ENCODE data around the gene PMAIP1.

The PMAIP1 gene

DNA sequence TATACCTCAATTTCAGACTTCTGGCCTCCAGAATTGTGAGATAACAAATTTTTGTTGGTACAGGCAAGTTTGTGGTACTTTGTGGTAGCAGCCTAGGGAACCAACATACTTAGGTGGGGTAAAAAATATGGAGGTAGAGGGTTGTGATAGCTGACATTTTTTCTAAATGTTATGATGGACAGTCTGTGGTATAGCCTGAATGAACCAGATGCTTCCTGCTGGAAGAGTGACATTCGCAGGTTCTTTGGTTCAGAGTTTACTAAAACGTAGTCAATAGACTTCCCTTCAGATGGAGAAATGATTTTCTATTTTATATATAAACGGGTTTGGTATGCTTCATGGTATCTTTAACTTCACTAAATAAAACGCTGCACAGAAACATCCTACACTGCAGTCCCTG is 42.8 kb downstream of the PMAIP1 start:
- intact Hi-C loops (cut with DNase I; ENCODE audit: low total_unique reads): no loop called here
- Histone ChIP-seq H3K36me3 (no peaks in the 10 kb centered on the region), H3K27ac (no peak overlapping the region), H3K27me3 (no peaks in the 10 kb centered on the region), H3K4me3 (no peak overlapping the region), H3K4me1 (no peaks in the 10 kb centered on the region), H3K9me3 (no peaks in the 10 kb centered on the region)
- TF ChIP-seq, protein P1, sequence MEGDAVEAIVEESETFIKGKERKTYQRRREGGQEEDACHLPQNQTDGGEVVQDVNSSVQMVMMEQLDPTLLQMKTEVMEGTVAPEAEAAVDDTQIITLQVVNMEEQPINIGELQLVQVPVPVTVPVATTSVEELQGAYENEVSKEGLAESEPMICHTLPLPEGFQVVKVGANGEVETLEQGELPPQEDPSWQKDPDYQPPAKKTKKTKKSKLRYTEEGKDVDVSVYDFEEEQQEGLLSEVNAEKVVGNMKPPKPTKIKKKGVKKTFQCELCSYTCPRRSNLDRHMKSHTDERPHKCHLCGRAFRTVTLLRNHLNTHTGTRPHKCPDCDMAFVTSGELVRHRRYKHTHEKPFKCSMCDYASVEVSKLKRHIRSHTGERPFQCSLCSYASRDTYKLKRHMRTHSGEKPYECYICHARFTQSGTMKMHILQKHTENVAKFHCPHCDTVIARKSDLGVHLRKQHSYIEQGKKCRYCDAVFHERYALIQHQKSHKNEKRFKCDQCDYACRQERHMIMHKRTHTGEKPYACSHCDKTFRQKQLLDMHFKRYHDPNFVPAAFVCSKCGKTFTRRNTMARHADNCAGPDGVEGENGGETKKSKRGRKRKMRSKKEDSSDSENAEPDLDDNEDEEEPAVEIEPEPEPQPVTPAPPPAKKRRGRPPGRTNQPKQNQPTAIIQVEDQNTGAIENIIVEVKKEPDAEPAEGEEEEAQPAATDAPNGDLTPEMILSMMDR (IDR thresholded peaks at IDR 0.05): no peak
- DNase-seq: no peak

DNA sequence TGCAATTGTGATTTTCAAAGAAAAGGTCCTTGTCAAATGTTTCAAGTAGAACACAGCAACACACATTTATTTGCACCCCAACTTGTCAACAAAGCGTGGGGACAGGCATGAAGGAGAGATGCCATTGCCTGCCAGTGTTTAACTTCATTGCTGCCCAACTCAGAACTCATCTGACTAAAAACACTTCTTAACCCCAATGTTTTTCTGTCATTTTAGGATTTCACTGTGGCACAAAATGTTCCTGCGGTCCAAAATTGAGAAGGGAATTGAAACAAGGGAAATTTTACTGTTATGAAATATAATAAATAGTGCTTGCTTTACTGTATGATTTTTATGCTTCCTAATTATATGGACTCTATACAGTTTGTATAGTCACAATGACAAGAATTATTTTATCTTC is 45.7 kb downstream of the PMAIP1 start:
- no peaks in the 10 kb centered on the region for H3K9me3 ChIP-seq
- no peaks in the 10 kb centered on the region for H3K27me3 ChIP-seq
- H3K27ac ChIP-seq: no peak overlapping the region
- no peaks in the 10 kb centered on the region for H3K4me1 ChIP-seq
- intact Hi-C loops (cut with DNase I; ENCODE audit: low total_unique reads): no loop called here
- H3K4me3 ChIP-seq: no peak overlapping the region
- no peaks in the 10 kb centered on the region for H3K36me3 ChIP-seq
- DNase-seq: no peak
- TF ChIP-seq, protein P1 (IDR thresholded peaks at IDR 0.05): no peak

- H3K27me3 ChIP-seq: peaks cover 0 to 3% of the 10 kb centered on the region in 2 donors
- H3K9me3 ChIP-seq: no peaks in the 10 kb centered on the region
- no peak overlapping the region for H3K4me3 ChIP-seq
- H3K27ac ChIP-seq: no peak overlapping the region
- TF ChIP-seq, protein P1 (IDR thresholded peaks at IDR 0.05): no peak
- H3K4me1 ChIP-seq: no peaks in the 10 kb centered on the region
- intact Hi-C loops (cut with DNase I; ENCODE audit: low total_unique reads): no loop called here
- no peaks in the 10 kb centered on the region for H3K36me3 ChIP-seq
- DNase-seq: no peak
These were observed 50.6 kb downstream of the PMAIP1 start for GRCh38 chr18:59950215-59950944.

DNA sequence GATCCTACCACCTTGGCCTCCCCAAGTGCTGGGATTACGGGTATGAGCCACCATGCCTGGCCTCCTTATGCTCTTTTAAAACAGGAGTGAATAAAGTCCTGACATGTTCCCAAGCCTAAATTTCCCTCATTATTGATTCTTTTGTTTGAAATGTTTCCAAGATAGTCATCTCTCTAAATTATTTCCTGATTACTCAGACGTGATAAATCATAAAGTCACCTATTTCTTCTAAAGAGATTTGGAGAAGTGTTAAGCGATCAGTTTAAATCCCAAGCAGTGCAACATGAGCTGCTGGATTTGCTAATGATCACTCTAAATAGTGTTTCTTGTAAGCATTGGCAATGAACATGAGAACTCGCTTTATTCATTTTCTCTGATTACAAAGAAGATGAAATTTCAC is 51.8 kb downstream of the PMAIP1 start:
- intact Hi-C loops (cut with DNase I; ENCODE audit: low total_unique reads): no loop called here
- Histone ChIP-seq H3K36me3 (no peaks in the 10 kb centered on the region), H3K27me3 (peaks cover 0 to 3% of the 10 kb centered on the region in 2 donors), H3K4me3 (no peak overlapping the region), H3K27ac (no peak overlapping the region), H3K4me1 (no peaks in the 10 kb centered on the region), H3K9me3 (no peaks in the 10 kb centered on the region)
- DNase-seq: no peak
- TF ChIP-seq, protein P1 (IDR thresholded peaks at IDR 0.05): no peak

- peaks cover 0 to 3% of the 10 kb centered on the region in 2 donors for H3K27me3 ChIP-seq
- no peak for DNase-seq
- no peak overlapping the region for H3K27ac ChIP-seq
- H3K36me3 ChIP-seq: no peaks in the 10 kb centered on the region
- H3K4me3 ChIP-seq: no peak overlapping the region
- intact Hi-C loops (cut with DNase I; ENCODE audit: low total_unique reads): no loop called here
- TF ChIP-seq, protein P1 (IDR thresholded peaks at IDR 0.05): no peak
- H3K9me3 ChIP-seq: no peaks in the 10 kb centered on the region
- no peaks in the 10 kb centered on the region for H3K4me1 ChIP-seq
These were observed 52.6 kb downstream of the PMAIP1 start for GRCh38 chr18:59952283-59953007.
